ENCODE results near the gene TSGA10. TPM values are rescaled to one million over a fixed set of nuclear protein-coding genes. Genes with fewer than 3 reads are reported as not detected.
A peak's percentile ranks its signal among the peaks of the same experiment; 100 is the strongest.

TSGA10 gene
- total RNA-seq, 2 experiments from 2014 or later, result 3.8 to 10.8 TPM

- peak within 1 kb of the TSS; percentile 71 for H3K4me3 ChIP-seq (ENCODE audit: low read depth, low read length, poor library complexity, severe bottlenecking)
- H2AFZ ChIP-seq (ENCODE audit: low read length), result peak within 1 kb of the TSS; percentile 84
- DNase-seq (ENCODE audit: low spot score), result peak; percentile 91
- ChIA-PET CTCF (ENCODE audit: unreplicated experiment) (no interaction called here), POLR2A (interaction anchor here (0.6 to 1.8 kb wide), 9 partner anchors 12 to 702 kb away, joined by 3 to 12 read pairs (median 3); partner anchors contain the start of genes LIPT1 and TSGA10)
- peak within 1 kb of the TSS; percentile 83 for H3K4me2 ChIP-seq (ENCODE audit: low read length)
- H3K27ac ChIP-seq (ENCODE audit: low read depth, low read length, poor library complexity, severe bottlenecking), result peak within 1 kb of the TSS; percentile 48
- no TSS peak for BruUV-seq (replicated peaks)
- no peaks in the 10 kb centered on the region for H3K9me2 ChIP-seq (ENCODE audit: insufficient read depth, low read length)
- no peaks in the 10 kb centered on the region for H3K79me2 ChIP-seq (ENCODE audit: insufficient read depth, low read depth, low read length)
- TF ChIP-seq CTCF (conservative IDR thresholded peaks at IDR 0.05; ENCODE audit: low read length) (no peak), EZH2phosphoT487 (IDR thresholded peaks at IDR 0.05; ENCODE audit: borderline replicate concordance, low read depth, low read length) (no peak)
- intact Hi-C loops (cut with micrococcal nuclease; ENCODE audit: unreplicated experiment), result loop anchor here (1.0 to 2.0 kb wide), 4 partner anchors 13 to 349 kb away; partner anchors contain the start of genes LIPT1, MITD1, MRPL30 and REV1
- no peaks in the 10 kb centered on the region for H3K36me3 ChIP-seq (ENCODE audit: insufficient read depth, low read length)
- H3K9me3 ChIP-seq (ENCODE audit: low read length), result no peaks in the 10 kb centered on the region
- peaks cover 12% of the 10 kb centered on the region for H3K4me1 ChIP-seq (ENCODE audit: insufficient read depth, low read length, poor library complexity, severe bottlenecking)
- no peaks in the 10 kb centered on the region for H4K20me1 ChIP-seq (ENCODE audit: insufficient read depth, low read length)
These were observed 13.3 kb downstream of the TSGA10 start, which contains the start of gene C2orf15 for GRCh38 chr2:99141110-99142108. TSS of gene C2orf15 (plus strand) at chr2:99141707. CDS start at chr2:99150559, 8,852 bp downstream.

- no peaks in the 10 kb centered on the region for H4K20me1 ChIP-seq (ENCODE audit: insufficient read depth, low read length)
- H3K4me2 ChIP-seq (ENCODE audit: low read length), result peak overlapping the region; percentile 83
- peak overlapping the region; percentile 84 for H2AFZ ChIP-seq (ENCODE audit: low read length)
- ChIA-PET POLR2A (interaction anchor here (0.6 to 1.8 kb wide), 5 partner anchors 14 to 347 kb away, joined by 3 to 12 read pairs (median 3); partner anchors contain the start of genes LIPT1 and TSGA10), CTCF (ENCODE audit: unreplicated experiment) (no interaction called here)
- no peak for DNase-seq (ENCODE audit: low spot score)
- intact Hi-C loops (cut with micrococcal nuclease; ENCODE audit: unreplicated experiment), result loop anchor here (1.0 to 2.0 kb wide), 4 partner anchors 14 to 350 kb away; partner anchors contain the start of genes LIPT1, MITD1, MRPL30 and REV1
- peak overlapping the region; percentile 48 for H3K27ac ChIP-seq (ENCODE audit: low read depth, low read length, poor library complexity, severe bottlenecking)
- H3K79me2 ChIP-seq (ENCODE audit: insufficient read depth, low read depth, low read length), result no peaks in the 10 kb centered on the region
- peaks cover 12% of the 10 kb centered on the region for H3K4me1 ChIP-seq (ENCODE audit: insufficient read depth, low read length, poor library complexity, severe bottlenecking)
- BruUV-seq (replicated peaks), result no TSS peak
- H3K9me2 ChIP-seq (ENCODE audit: insufficient read depth, low read length), result no peaks in the 10 kb centered on the region
- no peaks in the 10 kb centered on the region for H3K36me3 ChIP-seq (ENCODE audit: insufficient read depth, low read length)
- H3K9me3 ChIP-seq (ENCODE audit: low read length), result no peaks in the 10 kb centered on the region
- H3K4me3 ChIP-seq (ENCODE audit: low read depth, low read length, poor library complexity, severe bottlenecking), result peak overlapping the region; percentile 71
- TF ChIP-seq EZH2phosphoT487 (IDR thresholded peaks at IDR 0.05; ENCODE audit: borderline replicate concordance, low read depth, low read length) (no peak), CTCF (conservative IDR thresholded peaks at IDR 0.05; ENCODE audit: low read length) (no peak)
These were observed 14.0 kb downstream of the TSGA10 start for GRCh38 chr2:99140860-99141109.

Data from OCI-LY7 (cell line).